ENCODE data around the gene FCN1. TPM values are rescaled to one million over a fixed set of nuclear protein-coding genes. Genes with fewer than 3 reads are reported as not detected.

FCN1 gene
- total RNA-seq, 1 donor: 10.5 TPM

DNA sequence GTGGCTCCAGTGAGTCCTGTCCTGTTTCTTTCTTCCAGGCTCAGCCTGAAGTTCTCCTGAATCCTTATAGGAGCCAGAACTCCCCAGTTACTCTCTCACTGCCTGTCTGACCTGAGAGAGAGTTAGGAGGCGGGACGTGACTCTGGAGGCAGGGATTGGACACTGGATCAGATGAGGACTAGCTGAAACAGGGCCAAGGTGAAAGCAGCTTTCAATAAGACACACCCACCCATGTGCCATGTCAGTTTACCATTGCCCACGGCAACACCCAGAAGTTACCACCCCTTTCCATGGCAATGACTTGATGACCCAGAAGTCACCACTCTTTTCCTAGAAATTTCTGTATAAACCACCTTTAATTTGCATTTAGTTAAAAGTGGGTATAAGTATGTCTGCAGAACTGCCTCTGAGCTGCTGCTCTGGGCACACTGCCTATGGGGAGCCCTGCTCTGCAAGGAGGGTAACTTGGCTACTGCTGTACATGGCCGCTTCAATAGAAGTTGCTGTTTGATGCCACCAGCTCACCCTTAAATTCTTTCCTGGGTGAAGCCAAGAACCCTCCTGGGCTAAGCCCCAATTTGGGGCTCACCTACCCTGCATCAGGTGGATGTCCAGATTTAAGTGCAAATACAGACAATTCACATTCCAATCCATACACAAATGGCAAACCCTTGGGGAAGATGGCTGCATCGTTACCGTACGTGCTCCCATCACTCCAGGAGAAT lies 23.4 kb downstream of the FCN1 start:
- no peak for DNase-seq (ENCODE audit: low read depth in 2 of 3, low spot score in 2 of 3)

DNA sequence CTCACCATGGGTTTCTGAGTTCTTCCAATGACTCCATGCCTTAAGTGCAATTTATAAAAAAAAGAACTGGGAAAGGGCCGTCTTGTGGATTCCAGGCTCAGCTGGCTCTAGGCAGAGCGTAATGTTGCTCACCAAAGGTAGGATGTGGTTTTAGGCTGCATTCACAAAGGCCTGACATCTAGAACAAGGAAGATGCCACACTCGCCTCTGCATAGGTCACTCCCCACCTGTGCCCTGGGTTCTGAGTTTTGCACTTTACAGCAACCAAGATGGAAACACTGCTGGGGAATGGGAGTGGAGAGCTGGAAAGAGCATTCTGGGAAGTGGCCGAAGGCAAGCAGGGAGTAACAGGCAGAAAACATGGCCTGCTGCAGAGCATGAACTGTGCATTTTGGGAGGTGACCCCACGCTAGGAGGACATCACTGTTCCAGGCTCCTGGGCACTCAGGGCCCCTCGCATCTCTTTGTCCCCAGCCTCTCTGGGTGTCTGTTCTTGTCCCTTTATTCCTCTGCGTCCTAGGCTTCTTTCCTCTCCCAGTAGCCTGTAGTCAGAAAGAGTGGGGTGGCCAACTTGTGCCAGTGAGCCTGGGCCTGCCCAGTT lies 24.8 kb downstream of the FCN1 start:
- no peak for DNase-seq (ENCODE audit: low read depth in 2 of 3, low spot score in 2 of 3)

DNA sequence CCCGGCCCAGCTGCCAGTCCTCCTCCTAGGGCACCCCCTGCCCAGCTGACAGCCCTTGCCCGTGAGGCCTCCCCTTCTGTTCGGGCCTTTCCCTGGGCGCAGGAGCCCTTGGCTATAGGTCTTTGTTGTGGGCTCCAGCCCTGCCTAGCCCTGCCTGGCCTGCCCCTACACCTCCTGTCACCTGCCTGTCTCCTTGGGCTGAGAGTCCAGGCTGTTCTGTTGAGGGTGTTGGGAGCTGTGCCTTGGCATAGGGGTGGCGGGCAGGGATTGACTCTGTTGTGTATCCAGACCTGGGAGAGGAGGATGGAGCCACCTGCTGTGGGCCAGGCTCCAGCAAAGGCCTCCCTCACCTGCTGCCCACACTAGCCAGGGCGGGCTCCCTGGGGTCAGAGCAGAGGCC lies 25.5 kb downstream of the FCN1 start:
- DNase-seq (ENCODE audit: low read depth in 2 of 3, low spot score in 2 of 3): no peak

DNA sequence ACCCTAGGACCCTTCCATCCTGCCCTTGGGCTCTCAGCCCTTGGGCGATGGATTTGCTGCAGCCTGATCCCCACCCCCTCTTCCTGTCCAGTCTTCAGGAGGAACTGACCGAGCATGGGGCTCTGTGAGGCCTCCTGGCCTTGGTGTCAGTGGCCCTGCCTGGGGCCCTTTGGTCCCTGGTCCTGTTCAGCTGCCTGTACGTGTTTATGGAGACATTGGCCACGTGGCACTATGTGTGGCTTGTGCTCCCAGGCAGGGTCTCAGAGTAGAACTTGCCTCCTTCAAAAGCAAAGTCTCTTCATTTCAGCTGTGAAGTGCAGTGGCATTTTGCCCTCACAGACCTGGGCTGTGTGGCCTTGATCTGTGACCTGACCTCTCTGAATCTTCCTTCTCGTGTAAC lies 26.0 kb downstream of the FCN1 start:
- DNase-seq (ENCODE audit: low read depth in 2 of 3, low spot score in 2 of 3): no peak

DNA sequence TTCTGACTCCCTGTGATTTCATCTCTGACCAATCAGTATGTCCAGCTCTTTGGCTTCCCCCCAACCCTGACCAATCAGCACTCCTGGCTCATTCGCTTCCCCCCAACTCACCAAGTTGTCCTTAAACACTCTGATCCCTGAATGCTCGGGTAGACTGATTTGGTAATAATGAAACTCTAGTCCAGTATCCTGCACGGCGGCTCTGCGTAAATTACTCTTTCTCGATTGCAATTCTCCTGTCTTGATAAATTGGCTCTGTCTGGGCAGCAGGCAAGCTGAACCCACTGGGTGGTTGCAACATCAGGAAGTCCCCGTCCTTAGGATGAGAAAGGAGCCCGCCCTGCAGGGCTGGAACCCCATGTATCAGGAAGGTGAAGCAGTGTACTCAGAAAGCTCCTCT lies 26.7 kb downstream of the FCN1 start:
- no peak for DNase-seq (ENCODE audit: low read depth in 2 of 3, low spot score in 2 of 3)

DNA sequence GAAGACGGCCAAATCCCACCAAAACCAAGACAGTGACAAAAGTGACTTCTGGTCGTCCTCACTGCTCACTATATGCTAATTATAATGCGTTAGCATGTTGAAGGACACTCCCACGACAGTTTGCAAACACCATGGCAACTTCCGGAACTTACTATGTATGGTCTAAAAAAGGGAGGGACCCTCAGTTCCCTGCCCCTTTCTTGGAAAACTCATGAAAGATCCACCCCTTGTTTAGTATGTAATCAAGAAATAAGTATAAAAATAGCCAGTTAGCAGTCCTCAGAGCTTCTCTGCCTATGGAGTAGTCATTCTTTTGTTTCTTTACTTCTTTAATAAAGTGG lies 27.6 kb downstream of the FCN1 start:
- no peak for DNase-seq (ENCODE audit: low read depth in 2 of 3, low spot score in 2 of 3)

DNA sequence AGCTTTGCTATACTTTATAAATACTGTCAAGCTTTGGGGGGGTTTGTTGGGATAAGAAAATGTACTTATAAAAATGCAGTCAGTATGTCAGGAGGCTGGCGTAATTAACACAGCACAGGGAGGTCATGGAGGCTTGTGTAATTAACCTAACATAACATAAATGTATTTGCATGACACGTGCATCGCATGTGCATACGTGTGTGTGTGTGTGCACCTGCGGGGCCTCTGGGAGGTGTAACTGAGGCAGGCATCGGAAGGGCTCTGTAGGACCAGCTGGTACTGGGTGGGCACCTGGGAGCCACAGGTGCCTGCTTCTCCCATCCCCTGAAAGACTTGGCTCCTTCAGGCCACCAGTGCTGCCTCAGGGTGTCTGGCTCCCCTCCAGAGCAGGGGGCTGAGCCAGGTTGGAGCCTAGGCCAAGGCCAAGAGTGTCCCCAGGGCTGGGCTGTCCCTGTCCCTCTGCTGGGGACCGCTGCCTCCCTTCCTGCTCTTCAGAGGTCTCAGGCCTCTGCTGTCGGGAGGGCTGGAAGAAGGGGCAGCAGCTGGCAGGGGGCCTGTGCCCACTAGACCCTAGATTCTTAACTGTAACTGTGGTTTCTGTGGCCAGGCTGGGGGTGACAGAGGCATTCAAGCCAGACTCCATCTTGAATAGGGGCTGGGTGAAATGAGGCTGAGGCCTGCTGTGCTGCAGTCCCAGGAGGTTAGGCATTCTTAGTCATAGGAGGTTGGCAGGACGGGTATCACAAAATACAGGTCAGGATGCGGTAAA lies 28.1 kb downstream of the FCN1 start:
- DNase-seq (ENCODE audit: low read depth in 2 of 3, low spot score in 2 of 3): peak in 2 of 3 donors; percentile 53 to 70

DNA sequence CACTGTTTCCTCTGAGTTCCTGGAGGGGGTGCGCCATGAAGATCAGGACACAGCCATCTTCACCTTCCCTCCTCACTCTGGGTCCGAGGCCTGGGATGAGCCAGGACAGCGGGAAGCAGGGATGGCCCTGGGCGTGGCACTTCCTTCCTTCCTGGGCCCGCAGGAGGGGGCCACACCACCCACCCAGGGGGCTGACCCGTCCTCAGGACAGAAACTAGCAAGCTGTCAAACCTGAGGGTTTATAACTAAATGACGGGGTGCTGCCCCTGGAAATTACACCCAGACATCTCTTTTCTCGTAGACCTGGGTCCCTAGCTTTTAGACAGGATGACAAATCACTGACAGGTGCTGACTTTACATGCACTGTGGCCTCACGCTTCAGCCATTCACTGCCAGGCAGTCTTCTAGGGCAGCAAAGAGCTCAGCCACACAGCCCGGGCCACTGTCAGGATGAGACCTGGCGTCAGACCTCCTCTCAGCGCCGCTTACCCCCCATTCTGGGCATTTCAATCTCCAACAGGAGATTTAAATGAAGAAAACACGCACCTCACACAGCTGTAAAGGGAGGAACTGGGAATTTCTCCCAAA lies 29.0 kb downstream of the FCN1 start:
- DNase-seq (ENCODE audit: low read depth in 2 of 3, low spot score in 2 of 3): no peak

DNA sequence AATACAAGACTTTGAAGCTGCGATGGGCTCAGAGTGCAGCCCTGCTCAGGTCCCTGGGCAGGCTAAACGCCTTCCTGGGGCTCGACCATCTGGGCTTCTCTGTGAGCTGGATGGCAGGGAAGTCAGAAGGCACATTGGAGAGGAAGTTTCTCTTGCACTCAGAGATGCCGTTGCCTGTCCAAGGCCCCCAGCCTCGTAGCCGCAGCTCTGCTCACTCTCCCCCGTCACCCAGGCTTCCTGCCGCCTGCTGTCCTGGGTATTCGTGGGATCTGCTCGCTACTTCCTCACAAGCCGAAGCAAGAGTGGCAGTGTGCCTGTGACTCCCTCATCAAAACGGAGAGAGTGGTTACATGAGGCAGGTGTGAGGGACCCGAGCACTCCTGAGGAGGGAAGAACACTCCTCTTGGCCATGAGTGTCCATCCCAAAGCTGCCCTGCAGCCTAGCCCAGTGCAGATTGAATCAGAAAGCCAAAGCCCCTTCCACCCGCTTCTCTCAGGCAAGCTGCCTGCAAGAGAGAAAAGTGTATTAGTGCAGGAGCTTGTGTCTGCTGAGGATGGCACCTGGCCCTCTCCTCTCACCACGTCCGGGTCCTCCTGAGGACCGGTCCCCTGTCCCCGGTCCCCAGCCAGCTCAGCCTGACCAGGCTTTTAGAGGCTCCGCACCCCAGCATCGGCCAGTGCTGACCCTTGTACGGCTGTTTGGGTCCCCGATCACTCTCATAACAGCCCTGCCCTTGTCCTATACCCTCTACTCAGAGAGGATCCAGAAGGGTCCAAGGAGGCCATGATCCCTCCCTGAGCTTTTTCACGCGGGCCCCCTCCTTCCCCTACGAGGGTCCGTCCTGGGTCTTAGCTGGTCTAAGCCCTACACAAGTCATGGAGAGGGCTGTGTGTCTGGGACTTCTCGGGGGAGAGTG lies 29.8 kb downstream of the FCN1 start:
- peak in 2 of 3 donors; percentile 65 to 89 for DNase-seq (ENCODE audit: low read depth in 2 of 3, low spot score in 2 of 3)

DNA sequence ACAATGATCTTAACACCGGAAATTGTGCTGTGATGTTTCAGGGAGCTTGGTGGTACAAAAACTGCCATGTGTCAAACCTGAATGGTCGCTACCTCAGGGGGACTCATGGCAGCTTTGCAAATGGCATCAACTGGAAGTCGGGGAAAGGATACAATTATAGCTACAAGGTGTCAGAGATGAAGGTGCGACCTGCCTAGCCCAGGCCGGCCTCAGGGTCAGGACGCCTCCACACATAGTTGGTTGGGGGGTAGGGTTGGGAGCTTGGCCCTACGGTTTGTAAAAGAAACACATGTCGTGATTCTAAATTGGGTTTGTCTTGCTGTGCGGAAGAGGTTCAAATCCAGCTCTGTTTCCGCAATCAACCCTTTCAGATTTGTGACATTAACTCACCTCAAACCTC lies 30.5 kb downstream of the FCN1 start:
- no peak for DNase-seq (ENCODE audit: low read depth in 2 of 3, low spot score in 2 of 3)

DNA sequence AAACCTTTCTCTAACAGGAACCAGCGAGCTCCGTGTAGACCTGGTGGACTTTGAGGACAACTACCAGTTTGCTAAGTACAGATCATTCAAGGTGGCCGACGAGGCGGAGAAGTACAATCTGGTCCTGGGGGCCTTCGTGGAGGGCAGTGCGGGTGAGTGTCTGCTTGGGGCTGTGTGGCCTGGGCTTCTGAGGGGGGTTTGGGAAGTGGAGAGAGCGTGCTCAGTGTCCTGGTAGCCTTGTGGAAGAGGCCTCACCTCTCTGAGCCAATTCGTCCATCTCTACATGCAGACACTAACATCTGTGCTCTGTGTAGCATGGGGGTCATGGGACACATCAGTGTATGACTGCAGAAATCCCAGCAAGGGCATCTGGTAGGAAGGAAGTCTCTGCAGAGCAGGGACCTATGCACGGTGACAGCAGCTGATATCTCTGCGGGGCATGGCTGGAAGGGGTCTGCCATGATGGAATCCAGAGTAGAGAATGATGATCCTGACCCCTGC lies 31.2 kb downstream of the FCN1 start:
- DNase-seq (ENCODE audit: low read depth in 2 of 3, low spot score in 2 of 3): no peak

DNA sequence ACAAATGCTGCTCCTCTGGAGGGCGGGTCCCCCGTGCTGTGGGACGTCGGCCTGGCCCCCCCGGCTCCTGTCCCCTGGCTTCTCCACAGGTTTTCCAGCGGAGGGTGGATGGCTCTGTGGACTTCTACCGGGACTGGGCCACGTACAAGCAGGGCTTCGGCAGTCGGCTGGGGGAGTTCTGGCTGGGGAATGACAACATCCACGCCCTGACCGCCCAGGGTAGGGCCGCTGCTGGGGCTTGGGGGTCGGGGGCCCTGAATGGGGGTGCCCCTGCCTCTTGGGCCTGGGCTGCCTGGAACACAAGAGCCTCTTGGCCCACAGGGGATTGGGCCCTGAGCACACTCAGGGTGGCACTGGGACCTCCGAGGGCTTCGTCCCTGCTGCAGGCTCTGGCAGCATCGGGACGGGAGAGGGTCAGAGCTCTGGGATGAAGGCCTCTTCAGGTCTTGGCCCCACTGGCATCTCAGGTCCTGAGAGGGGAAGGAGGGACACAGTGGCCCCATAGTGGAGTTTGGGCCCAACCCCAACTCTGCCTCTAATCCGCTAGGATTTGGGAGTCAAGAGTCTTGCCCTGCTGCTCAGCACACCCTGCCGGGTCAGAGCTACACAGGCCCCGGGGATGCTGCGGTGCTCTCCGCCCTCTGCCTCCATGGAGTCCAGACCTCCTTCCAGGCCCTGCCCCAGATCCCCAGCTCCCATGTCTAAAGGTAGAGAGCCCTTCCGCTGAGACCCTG lies 31.9 kb downstream of the FCN1 start:
- no peak for DNase-seq (ENCODE audit: low read depth in 2 of 3, low spot score in 2 of 3)

DNA sequence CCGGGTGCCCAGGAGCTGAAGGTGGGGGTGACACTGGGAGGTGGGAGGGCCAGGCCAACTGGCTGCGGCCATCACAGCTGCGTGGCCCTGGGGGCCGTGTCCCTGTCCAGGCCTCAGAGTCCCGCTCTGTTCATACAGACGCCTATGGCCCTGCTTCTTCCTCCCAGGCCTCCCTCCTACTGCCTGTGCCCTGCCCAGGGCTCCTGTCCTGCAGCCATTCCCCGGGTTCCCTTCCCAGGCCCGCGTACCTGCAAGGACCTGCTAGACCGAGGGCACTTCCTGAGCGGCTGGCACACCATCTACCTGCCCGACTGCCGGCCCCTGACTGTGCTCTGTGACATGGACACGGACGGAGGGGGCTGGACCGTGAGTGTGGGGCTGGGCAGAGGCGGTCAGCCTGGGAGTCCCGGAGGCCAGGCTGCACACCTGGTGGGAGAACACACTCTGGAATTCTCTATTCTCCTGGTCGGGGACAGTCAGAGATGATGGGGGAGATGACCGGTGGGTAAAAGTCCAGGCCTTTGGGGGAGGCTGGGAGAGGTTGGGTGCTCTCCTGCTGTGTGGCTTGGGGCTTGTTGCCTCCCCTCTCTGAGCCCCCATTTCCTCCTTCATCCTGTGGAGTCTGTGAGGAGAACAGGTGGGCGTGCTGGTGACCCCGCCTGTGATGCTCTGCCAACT lies 32.6 kb downstream of the FCN1 start:
- DNase-seq (ENCODE audit: low read depth in 2 of 3, low spot score in 2 of 3): no peak

DNA sequence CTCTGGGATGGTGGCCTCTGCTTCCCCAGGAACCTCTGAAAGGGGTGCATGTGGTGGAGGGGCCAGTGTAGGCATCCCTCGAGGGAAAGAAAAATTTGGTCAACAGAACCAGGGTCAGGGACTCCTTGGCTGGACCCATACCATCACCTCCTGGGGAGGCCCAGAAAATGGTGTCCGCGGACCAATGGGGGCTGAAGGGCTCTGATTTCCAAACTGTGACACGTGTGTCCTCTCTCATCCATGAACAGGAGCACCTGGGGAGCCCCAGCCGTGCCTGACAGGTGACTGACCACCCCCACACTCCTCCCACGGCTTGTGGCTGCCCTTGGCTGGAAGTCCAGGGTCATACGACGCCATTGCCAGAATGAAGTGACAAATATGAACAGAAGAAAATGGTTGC lies 33.2 kb downstream of the FCN1 start:
- no peak for DNase-seq (ENCODE audit: low read depth in 2 of 3, low spot score in 2 of 3)

DNA sequence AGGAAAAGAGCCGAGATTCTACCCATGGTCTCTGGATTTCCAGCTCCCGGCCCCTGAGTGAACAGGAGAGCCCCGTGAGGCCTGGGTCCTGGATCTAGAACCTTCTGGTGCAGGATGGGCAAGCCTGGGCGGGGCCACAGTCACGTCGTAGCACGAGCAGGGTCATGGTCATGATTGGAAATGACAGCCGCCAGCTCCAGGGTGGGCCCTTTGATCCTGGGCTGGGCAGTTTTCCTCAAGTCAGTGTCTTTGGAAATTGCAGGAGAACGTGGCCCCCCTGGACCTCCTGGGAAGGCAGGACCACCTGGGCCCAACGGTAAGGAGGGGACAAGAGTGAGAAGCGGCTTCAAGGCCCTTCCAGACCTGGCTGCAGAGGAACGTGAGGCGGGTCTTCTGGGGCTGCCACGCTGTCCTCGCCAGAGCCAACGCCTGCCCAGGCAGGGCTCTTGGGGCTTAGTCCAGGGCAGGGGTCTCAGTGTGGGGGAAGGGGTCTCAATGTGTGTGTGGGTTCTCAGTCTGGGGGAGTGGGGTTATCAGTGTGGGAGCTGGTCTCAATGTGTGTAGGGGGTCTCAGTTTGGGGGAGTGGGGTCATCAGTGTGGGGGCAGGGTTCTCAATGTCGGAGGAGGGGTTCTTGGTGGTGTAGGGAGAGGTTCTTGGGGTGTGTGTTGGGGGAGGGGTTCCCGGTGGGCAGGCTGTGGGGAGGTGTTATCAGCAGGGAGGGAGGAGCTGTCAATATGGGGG lies 34.5 kb downstream of the FCN1 start:
- no peak for DNase-seq (ENCODE audit: low read depth in 2 of 3, low spot score in 2 of 3)

DNA sequence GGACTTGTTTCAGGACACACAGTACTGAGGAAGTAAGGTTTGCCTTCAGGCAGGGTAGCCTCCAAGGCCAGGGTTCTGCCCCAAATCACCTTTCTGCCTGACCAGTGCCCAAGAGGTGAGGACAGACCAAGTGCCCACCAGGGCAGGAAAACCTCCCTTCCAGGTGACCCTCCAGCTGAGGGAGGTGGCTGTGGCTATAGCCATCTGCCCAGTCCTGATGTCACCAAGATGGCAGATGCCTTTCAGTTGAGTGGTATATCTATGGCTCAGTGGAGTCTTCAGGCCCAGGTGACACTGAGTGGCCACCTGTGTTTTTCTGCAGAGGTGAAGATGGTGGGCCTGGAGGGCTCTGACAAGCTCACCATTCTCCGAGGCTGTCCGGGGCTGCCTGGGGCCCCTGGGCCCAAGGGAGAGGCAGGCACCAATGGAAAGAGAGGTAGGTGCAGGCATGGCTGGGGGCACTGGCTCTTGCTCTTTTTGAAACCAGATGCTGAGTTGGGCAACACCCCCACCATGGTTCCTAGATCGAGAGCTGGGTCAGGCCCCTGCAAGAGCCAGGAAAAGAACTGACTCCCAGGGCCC lies 35.4 kb downstream of the FCN1 start:
- DNase-seq (ENCODE audit: low read depth in 2 of 3, low spot score in 2 of 3): no peak

DNA sequence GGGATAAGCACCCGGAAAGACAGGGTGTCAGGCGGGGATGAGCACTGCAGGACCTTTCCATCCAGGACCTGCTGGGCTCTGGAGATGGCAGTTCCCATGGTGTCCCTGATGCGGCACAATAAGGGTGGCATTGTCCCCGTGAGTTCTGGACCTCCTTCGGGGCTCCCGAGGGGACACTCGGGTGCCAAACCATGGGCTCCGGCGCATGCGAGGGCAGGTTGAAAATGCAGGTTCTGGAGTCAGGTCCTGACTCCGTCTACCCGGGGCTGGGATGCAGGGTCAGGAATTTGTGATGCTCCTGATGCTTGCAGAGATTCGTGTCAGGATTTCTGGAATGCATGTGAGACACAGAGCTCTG lies 36.4 kb downstream of the FCN1 start:
- no peak for DNase-seq (ENCODE audit: low read depth in 2 of 3, low spot score in 2 of 3)
